Measurements from ENCODE around the gene NAA60.

Gene NAA60

GRCh38 chr16:3534126-3534525, 90.6 kb downstream of the NAA60 start:
- in situ Hi-C loops (cut with HindIII; ENCODE audit: low sequenced_read_pairs), result no loop called here

- in situ Hi-C loops (cut with HindIII; ENCODE audit: low sequenced_read_pairs), result no loop called here
These were observed 92.8 kb downstream of the NAA60 start for GRCh38 chr16:3536271-3536731.

Measured in endothelial cell of hepatic sinusoid (primary cell).